Activated CD4-positive, CD25-positive, alpha-beta regulatory T cell treated with anti-CD3 and anti-CD28 coated beads, Interleukin-2, amount 50 U/mL, for 24 hours (primary cell): ENCODE measurements around the gene NCK2.

Experiments used
- ATAC-seq, 2 donors: fragments of 150-1000 bp; cut with Tn5 transposase; one replicate each; pipeline ENCODE4 v1.10.0; 2021; ENCODE audit warnings: mild to moderate bottlenecking in 1 of 2, moderate library complexity in 1 of 2

The NCK2 gene

GRCh38 chr2:105820151-105820550, 75.4 kb downstream of the NCK2 start:
- ATAC-seq: no peak

GRCh38 chr2:105820691-105821090, 76.0 kb downstream of the NCK2 start:
- ATAC-seq: no peak

GRCh38 chr2:105821428-105822125, 76.9 kb downstream of the NCK2 start:
- no peak for ATAC-seq

- ATAC-seq: peak; percentile 81 to 87
These were observed 77.5 kb downstream of the NCK2 start for GRCh38 chr2:105822186-105822585.

GRCh38 chr2:105824446-105824845, 79.7 kb downstream of the NCK2 start:
- ATAC-seq: no peak

GRCh38 chr2:105827351-105828096, 82.8 kb downstream of the NCK2 start:
- peak; percentile 91 to 98 for ATAC-seq

- ATAC-seq: no peak
These were observed 83.8 kb downstream of the NCK2 start for GRCh38 chr2:105828558-105828957.

GRCh38 chr2:105834931-105835330, 90.2 kb downstream of the NCK2 start:
- no peak for ATAC-seq

GRCh38 chr2:105836341-105836740, 91.6 kb downstream of the NCK2 start:
- no peak for ATAC-seq

GRCh38 chr2:105836840-105837692, 92.4 kb downstream of the NCK2 start:
- peak; percentile 91 to 93 for ATAC-seq

GRCh38 chr2:105839793-105840192, 95.1 kb downstream of the NCK2 start:
- ATAC-seq: no peak

GRCh38 chr2:105840933-105841332, 96.2 kb downstream of the NCK2 start:
- no peak for ATAC-seq

- no peak for ATAC-seq
These were observed 96.8 kb downstream of the NCK2 start for GRCh38 chr2:105841551-105841950.

- ATAC-seq: peak; percentile 18 to 39
These were observed 97.8 kb downstream of the NCK2 start for GRCh38 chr2:105842555-105842954.

GRCh38 chr2:105843476-105844374, 99.0 kb downstream of the NCK2 start:
- ATAC-seq: no peak

- no peak for ATAC-seq
These were observed 101.3 kb downstream of the NCK2 start for GRCh38 chr2:105845976-105846375.

GRCh38 chr2:105847056-105847455, 102.3 kb downstream of the NCK2 start:
- no peak for ATAC-seq

GRCh38 chr2:105848367-105848766, 103.7 kb downstream of the NCK2 start:
- no peak for ATAC-seq

GRCh38 chr2:105849431-105850179, 104.9 kb downstream of the NCK2 start:
- peak; percentile 8 to 62 for ATAC-seq

- no peak for ATAC-seq
These were observed 107.4 kb downstream of the NCK2 start for GRCh38 chr2:105852066-105852465.

- no peak for ATAC-seq
These were observed 108.8 kb downstream of the NCK2 start for GRCh38 chr2:105853354-105854088.
